AG04450 (cell line): ENCODE results near the gene NOTCH3. TPM values are rescaled to one million over a fixed set of nuclear protein-coding genes. Genes with fewer than 3 reads are reported as not detected.

ENCODE experiments used
- CTCF ChIA-PET: fragments of 300-600, 350-600 bp; formaldehyde crosslinking; extraction: SDS; loops from one replicate; lab custom pipeline; 2022; ENCODE audit warnings: antibody characterized with exemption, inconsistent platforms; lab: Charles Lee
- POLR2A ChIA-PET: fragments of 350-600 bp; formaldehyde crosslinking; extraction: SDS; loops from one replicate; lab custom pipeline; 2021; ENCODE audit warnings: antibody characterized with exemption, inconsistent platforms; lab: Yijun Ruan, JAX
- DNase-seq: peaks from one replicate; pipeline ENCODE4 v3.0.0-alpha.2; 2011; ENCODE audit warnings: low read depth, low spot score
- H3K27ac ChIP-seq: one replicate; pipeline ENCODE4 v1.5.1; 2012; ENCODE audit warnings: low read depth, low read length, control low read depth
- H3K27me3 ChIP-seq: one replicate; pipeline ENCODE4 v1.6.0; 2012; ENCODE audit warnings: low read length; ENCODE audit not compliant: control insufficient read depth, insufficient read depth
- H3K4me3 ChIP-seq: 2 replicates; pipeline ENCODE4 v1.5.1; 2011; ENCODE audit warnings: mild to moderate bottlenecking, low read depth, low read length, control low read depth
- H3K9me3 ChIP-seq: 2 replicates; pipeline ENCODE4 v1.5.1; 2012; ENCODE audit warnings: low read length; ENCODE audit not compliant: control insufficient read depth, insufficient read depth
- polyA plus RNA-seq: library from polyadenylated mRNA; depleted of rRNA; stranded (reverse); fragments of >200 nt; gene quantifications from 2 replicates; pipeline ENCODE4 v1.2.3, GENCODE V29; 2011
- TF ChIP-seq, protein P1 (sequence below): IDR thresholded peaks from 2 replicates; pipeline ENCODE4 v1.5.1; 2011; ENCODE audit warnings: low read depth, low read length, control low read depth, inconsistent platforms

NOTCH3 gene
- polyA plus RNA-seq, 1 experiment = 8.8 TPM

- Histone ChIP-seq H3K27me3 (peaks cover 6% of the 10 kb centered on the region), H3K4me3 (no peak overlapping the region), H3K9me3 (peaks cover 14% of the 10 kb centered on the region), H3K27ac (no peak overlapping the region)
- ChIA-PET CTCF (interaction anchor here (1.2 to 2.5 kb wide), 3 partner anchors 31 to 63 kb away, joined by 3 to 10 read pairs (median 10); no protein-coding TSS in a partner anchor), POLR2A (interaction anchor here (1.7 kb wide), 1 partner anchor 19 kb away, joined by 3 read pairs; no protein-coding TSS in a partner anchor)
- TF ChIP-seq, protein P1, sequence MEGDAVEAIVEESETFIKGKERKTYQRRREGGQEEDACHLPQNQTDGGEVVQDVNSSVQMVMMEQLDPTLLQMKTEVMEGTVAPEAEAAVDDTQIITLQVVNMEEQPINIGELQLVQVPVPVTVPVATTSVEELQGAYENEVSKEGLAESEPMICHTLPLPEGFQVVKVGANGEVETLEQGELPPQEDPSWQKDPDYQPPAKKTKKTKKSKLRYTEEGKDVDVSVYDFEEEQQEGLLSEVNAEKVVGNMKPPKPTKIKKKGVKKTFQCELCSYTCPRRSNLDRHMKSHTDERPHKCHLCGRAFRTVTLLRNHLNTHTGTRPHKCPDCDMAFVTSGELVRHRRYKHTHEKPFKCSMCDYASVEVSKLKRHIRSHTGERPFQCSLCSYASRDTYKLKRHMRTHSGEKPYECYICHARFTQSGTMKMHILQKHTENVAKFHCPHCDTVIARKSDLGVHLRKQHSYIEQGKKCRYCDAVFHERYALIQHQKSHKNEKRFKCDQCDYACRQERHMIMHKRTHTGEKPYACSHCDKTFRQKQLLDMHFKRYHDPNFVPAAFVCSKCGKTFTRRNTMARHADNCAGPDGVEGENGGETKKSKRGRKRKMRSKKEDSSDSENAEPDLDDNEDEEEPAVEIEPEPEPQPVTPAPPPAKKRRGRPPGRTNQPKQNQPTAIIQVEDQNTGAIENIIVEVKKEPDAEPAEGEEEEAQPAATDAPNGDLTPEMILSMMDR = no peak
- no peak for DNase-seq
These were observed 45.5 kb downstream of the NOTCH3 start for GRCh38 chr19:15155296-15155695.

- Histone ChIP-seq H3K4me3 (no peak overlapping the region), H3K27ac (no peak overlapping the region), H3K27me3 (peaks cover 6% of the 10 kb centered on the region), H3K9me3 (peaks cover 4% of the 10 kb centered on the region; the same call in 1 of the 2 replicates)
- no peak for DNase-seq
- TF ChIP-seq, protein P1 = peak; percentile 60
- POLR2A ChIA-PET = interaction anchor here (0.6 to 1.7 kb wide), 2 partner anchors 18 to 411 kb away, joined by 3 to 9 read pairs; no protein-coding TSS in a partner anchor
- CTCF ChIA-PET = interaction anchor here (0.5 to 2.5 kb wide), 7 partner anchors 11 to 402 kb away, joined by 3 to 10 read pairs (median 5); no protein-coding TSS in a partner anchor
These were observed 46.7 kb downstream of the NOTCH3 start for GRCh38 chr19:15154002-15154612.

- Histone ChIP-seq H3K4me3 (no peak overlapping the region), H3K27me3 (peaks cover 6% of the 10 kb centered on the region), H3K9me3 (no peaks in the 10 kb centered on the region; the same call in 1 of the 2 replicates), H3K27ac (no peak overlapping the region)
- TF ChIP-seq, protein P1 = no peak
- CTCF ChIA-PET = interaction anchor here (0.7 to 3.9 kb wide), 11 partner anchors 9 to 105 kb away, joined by 3 to 38 read pairs (median 4); a partner anchor contains a TSS
- no peak for DNase-seq
- POLR2A ChIA-PET = no interaction called here
These were observed 51.1 kb downstream of the NOTCH3 start for GRCh38 chr19:15149737-15150136.

DNA sequence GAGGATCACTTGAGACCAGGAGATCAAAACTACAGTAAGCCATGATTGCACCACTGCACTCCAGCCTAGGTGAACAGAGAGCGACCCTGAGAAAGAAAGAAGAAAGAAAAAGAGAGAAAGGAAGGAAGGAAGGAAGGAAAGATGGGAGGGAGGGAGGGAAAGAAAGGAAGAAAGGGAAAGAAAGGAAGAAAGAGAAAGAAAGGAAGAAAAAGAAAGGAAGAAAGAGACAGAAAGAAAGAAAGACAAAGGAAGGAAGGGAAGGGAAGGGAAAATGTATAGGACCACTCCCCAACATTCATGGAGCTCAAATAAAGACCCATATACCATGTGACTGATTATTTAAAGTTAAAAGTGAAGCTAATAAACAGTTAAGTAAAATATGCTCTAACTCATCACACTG, 53.7 kb downstream of the NOTCH3 start:
- TF ChIP-seq, protein P1 = no peak
- no peaks in the 10 kb centered on the region for H3K27me3 ChIP-seq
- no peak for DNase-seq
- CTCF ChIA-PET = interaction anchor here (0.6 to 1.1 kb wide), 3 partner anchors 46 to 103 kb away, joined by 3 to 5 read pairs (median 3); no protein-coding TSS in a partner anchor
- peaks cover 6% of the 10 kb centered on the region for H3K9me3 ChIP-seq
- no peak overlapping the region for H3K27ac ChIP-seq
- POLR2A ChIA-PET = no interaction called here
- no peak overlapping the region for H3K4me3 ChIP-seq
